Hepatocyte (in vitro differentiated cells): ENCODE results near the gene CBY3.

Experiments
- CTCF ChIP-seq: fragments of 200-600 bp; sonication (generic); IDR thresholded peaks from 2 replicates; pipeline ENCODE4 v1.5.1; 2016; ENCODE audit warnings: antibody characterized with exemption, mild to moderate bottlenecking; ENCODE audit not compliant: poor library complexity
- EZH2 ChIP-seq: fragments of 200-600 bp; sonication (generic); IDR thresholded peaks from 2 replicates; pipeline ENCODE4 v1.6.1; 2016; ENCODE audit warnings: antibody characterized with exemption, mild to moderate bottlenecking, borderline replicate concordance

GRCh38 chr5:179720222-179720621, 39.4 kb upstream of the CBY3 start:
- no peak for TF ChIP-seq CTCF
- no peak for TF ChIP-seq EZH2
